Esophagus (tissue), 2 donors: ENCODE measurements around the gene ATP2B2. TPM values are rescaled to one million over a fixed set of nuclear protein-coding genes. Genes with fewer than 3 reads are reported as not detected.
"Not testable (repeated sequence)": the region's sequence is repeated elsewhere in the genome, so short reads cannot be mapped to it uniquely, and the experiment has no call there.

Source experiments
- H3K27ac ChIP-seq, 2 donors: one replicate each; pipeline ENCODE4 v1.5.1; 2013; ENCODE audit warnings: low read depth in 2 of 2, mild to moderate bottlenecking in 2 of 2, inconsistent platforms in 1 of 2, low read length in 1 of 2, moderate library complexity in 1 of 2
- H3K27me3 ChIP-seq, 2 donors: one replicate each; pipeline ENCODE4 v1.6.1; 2013; ENCODE audit warnings: low read length in 2 of 2, control low read depth in 1 of 2, mild to moderate bottlenecking in 1 of 2; ENCODE audit not compliant: insufficient read depth in 2 of 2, control insufficient read depth in 1 of 2
- H3K36me3 ChIP-seq, 2 donors: one replicate each; pipeline ENCODE4 v1.6.1; 2013; ENCODE audit warnings: low read length in 1 of 2; ENCODE audit not compliant: control insufficient read depth in 2 of 2, insufficient read depth in 2 of 2
- H3K4me1 ChIP-seq, 2 donors: one replicate each; pipeline ENCODE4 v1.6.1; 2013; ENCODE audit warnings: low read length in 1 of 2; ENCODE audit not compliant: control insufficient read depth in 2 of 2, insufficient read depth in 2 of 2
- H3K4me3 ChIP-seq, 2 donors: one replicate each; pipeline ENCODE4 v1.5.1; 2013; ENCODE audit warnings: low read length in 2 of 2, mild to moderate bottlenecking in 2 of 2, low read depth in 1 of 2, moderate library complexity in 1 of 2
- H3K9me3 ChIP-seq, 2 donors: one replicate each; pipeline ENCODE4 v1.6.1; 2013; ENCODE audit warnings: mild to moderate bottlenecking in 2 of 2, low read depth in 1 of 2, low read length in 1 of 2, moderate library complexity in 1 of 2; ENCODE audit not compliant: control insufficient read depth in 2 of 2, insufficient read depth in 1 of 2
- WGBS, 2 donors: extraction: QIAGEN DNeasy Blood & Tissue Kit; methylation state at CpG; one replicate each; pipeline ENCODE4 v1.1.7; 2013; 5-methylcytosine and 5-hydroxymethylcytosine counted together
- polyA plus RNA-seq, 2 donors: library from polyadenylated mRNA; stranded (reverse); fragments of 200-250 nt; gene quantifications; one replicate each; pipeline ENCODE4 v1.2.3, GENCODE V29; 2013
- donor health status: healthy with polysubstance abuse.
- donor health status: Bipolar disorder and iron deficiency.

The ATP2B2 gene
- polyA plus RNA-seq, 2 donors: 0.06 to 0.08 TPM

GRCh38 chr3:10387881-10388609 is 117.3 kb downstream of the ATP2B2 start:
- Histone ChIP-seq H3K9me3 (peaks cover 12 to 21% of the 10 kb centered on the region in 2 donors), H3K27ac (no peak overlapping the region), H3K4me3 (no peak overlapping the region), H3K4me1 (no peaks in the 10 kb centered on the region), H3K27me3 (peaks cover 0 to 4% of the 10 kb centered on the region in 2 donors), H3K36me3 (no peaks in the 10 kb centered on the region)
- WGBS, 2 donors: 47 to 52% methylated on average over 6 of the region's 6 CpGs

- Histone ChIP-seq H3K27me3 (peaks cover 0 to 4% of the 10 kb centered on the region in 2 donors), H3K36me3 (no peaks in the 10 kb centered on the region), H3K4me3 (no peak overlapping the region), H3K4me1 (no peaks in the 10 kb centered on the region), H3K27ac (no peak overlapping the region), H3K9me3 (peaks cover 12 to 21% of the 10 kb centered on the region in 2 donors)
- WGBS, 2 donors: 83 to 98% methylated on average over 1 of the region's 1 CpG
Observed at GRCh38 chr3:10386121-10386520, 119.3 kb downstream of the ATP2B2 start.

- peaks cover 0 to 4% of the 10 kb centered on the region in 2 donors for H3K27me3 ChIP-seq
- no peaks in the 10 kb centered on the region for H3K36me3 ChIP-seq
- H3K4me1 ChIP-seq: no peaks in the 10 kb centered on the region
- no peak overlapping the region for H3K27ac ChIP-seq
- WGBS, 2 donors: 77 to 79% methylated on average over 23 of the region's 23 CpGs
- H3K9me3 ChIP-seq: peaks cover 12 to 21% of the 10 kb centered on the region in 2 donors
- no peak overlapping the region for H3K4me3 ChIP-seq
Observed at GRCh38 chr3:10384541-10385360, 120.6 kb downstream of the ATP2B2 start.

- Histone ChIP-seq H3K4me1 (no peaks in the 10 kb centered on the region), H3K9me3 (peaks cover 12 to 21% of the 10 kb centered on the region in 2 donors), H3K27ac (no peak overlapping the region), H3K27me3 (peaks cover 0 to 4% of the 10 kb centered on the region in 2 donors), H3K36me3 (no peaks in the 10 kb centered on the region), H3K4me3 (no peak overlapping the region)
- WGBS, 2 donors: 87 to 92% methylated on average over 4 of the region's 4 CpGs
Observed at GRCh38 chr3:10383850-10384248, 121.5 kb downstream of the ATP2B2 start.

- Histone ChIP-seq H3K4me1 (no peaks in the 10 kb centered on the region), H3K27me3 (peaks cover 0 to 4% of the 10 kb centered on the region in 2 donors), H3K4me3 (no peak overlapping the region), H3K27ac (no peak overlapping the region), H3K9me3 (peaks cover 11 to 17% of the 10 kb centered on the region in 2 donors), H3K36me3 (no peaks in the 10 kb centered on the region)
- 65 to 67% methylated on average over 4 of the region's 4 CpGs for WGBS, 2 donors
Observed at GRCh38 chr3:10382892-10383849, 122.2 kb downstream of the ATP2B2 start.

- H3K4me3 ChIP-seq, H3K27me3 ChIP-seq, H3K27ac ChIP-seq, H3K36me3 ChIP-seq, H3K4me1 ChIP-seq: not testable (repeated sequence)
- H3K9me3 ChIP-seq: peaks cover 10 to 11% of the 10 kb centered on the region in 2 donors
- WGBS, 2 donors: 77 to 78% methylated on average over 3 of the region's 3 CpGs
Observed at GRCh38 chr3:10382445-10382844, 122.9 kb downstream of the ATP2B2 start.

- Histone ChIP-seq H3K27ac (no peak overlapping the region), H3K4me3 (no peak overlapping the region), H3K9me3 (peaks cover 0 to 8% of the 10 kb centered on the region in 2 donors), H3K27me3 (peaks cover 0 to 3% of the 10 kb centered on the region in 2 donors), H3K4me1 (no peaks in the 10 kb centered on the region), H3K36me3 (no peaks in the 10 kb centered on the region)
- 67 to 76% methylated on average over 4 of the region's 4 CpGs for WGBS, 2 donors
Observed at GRCh38 chr3:10381336-10381735, 124.0 kb downstream of the ATP2B2 start.

GRCh38 chr3:10380906-10381305 is 124.5 kb downstream of the ATP2B2 start:
- WGBS, 2 donors: 35 to 36% methylated on average over 3 of the region's 3 CpGs
- H3K4me3 ChIP-seq: no peak overlapping the region
- H3K4me1 ChIP-seq: no peaks in the 10 kb centered on the region
- H3K27ac ChIP-seq: no peak overlapping the region
- peaks cover 0 to 3% of the 10 kb centered on the region in 2 donors for H3K9me3 ChIP-seq
- H3K36me3 ChIP-seq: no peaks in the 10 kb centered on the region
- no peaks in the 10 kb centered on the region for H3K27me3 ChIP-seq

- Histone ChIP-seq H3K36me3 (no peaks in the 10 kb centered on the region), H3K4me3 (no peak overlapping the region), H3K27me3 (no peaks in the 10 kb centered on the region)
Observed at GRCh38 chr3:10379961-10380360, 125.4 kb downstream of the ATP2B2 start.

More at GRCh38 chr3:10379961-10380360, 125.4 kb downstream of the ATP2B2 start:
- Histone ChIP-seq H3K9me3 (peaks cover 0 to 3% of the 10 kb centered on the region in 2 donors), H3K27ac (no peak overlapping the region), H3K4me1 (no peaks in the 10 kb centered on the region)
- WGBS, 2 donors: 72 to 90% methylated on average over 6 to 7 of the region's 7 CpGs
